ENCODE measurements around the gene LDLRAD4.

GRCh38 chr18:13444430-13445240, 226.1 kb downstream of the LDLRAD4 start:
- no peak for TF ChIP-seq TAF1 (IDR thresholded peaks at IDR 0.05; ENCODE audit: low read depth)
- TF ChIP-seq REST (IDR thresholded peaks at IDR 0.05; ENCODE audit: low read depth) = no peak
- TF ChIP-seq EP300 (IDR thresholded peaks at IDR 0.05; ENCODE audit: borderline replicate concordance) = no peak
- TF ChIP-seq CREB1 (IDR thresholded peaks at IDR 0.05; ENCODE audit: low read depth) = no peak
- TF ChIP-seq ZBTB7A (IDR thresholded peaks at IDR 0.05; ENCODE audit: low read depth) = no peak
- TF ChIP-seq YY1 (IDR thresholded peaks at IDR 0.05; ENCODE audit: low read depth) = no peak
